Activated naive CD8-positive, alpha-beta T cell treated with anti-CD3 and anti-CD28 coated beads, Interleukin-2, amount 50 U/mL, for 16 hours (primary cell): Measurements from ENCODE around the gene STX16.

Experiments
- DNase-seq: peaks from one replicate; pipeline ENCODE4 v3.0.0-alpha.2; 2020; ENCODE audit warnings: low read depth, low spot score

STX16 gene

GRCh38 chr20:58618351-58619076, 32.6 kb upstream of the STX16 start:
- no peak for DNase-seq

- DNase-seq = no peak
Observed at GRCh38 chr20:58619077-58619863, 31.8 kb upstream of the STX16 start.

- no peak for DNase-seq
Observed at GRCh38 chr20:58619864-58620431, 31.1 kb upstream of the STX16 start.

GRCh38 chr20:58621906-58622548, 29.1 kb upstream of the STX16 start:
- DNase-seq = no peak

- DNase-seq = no peak
Observed at GRCh38 chr20:58622671-58623578, 28.2 kb upstream of the STX16 start.

- no peak for DNase-seq
Observed at GRCh38 chr20:58623579-58624473, 27.3 kb upstream of the STX16 start.

- DNase-seq = no peak
Observed at GRCh38 chr20:58624687-58625086, 26.4 kb upstream of the STX16 start.

- no peak for DNase-seq
Observed at GRCh38 chr20:58625585-58625984, 25.5 kb upstream of the STX16 start.

GRCh38 chr20:58626051-58626450, 25.0 kb upstream of the STX16 start:
- DNase-seq = no peak

- DNase-seq = no peak
Observed at GRCh38 chr20:58627212-58628072, 23.6 kb upstream of the STX16 start.

GRCh38 chr20:58628491-58629214, 22.4 kb upstream of the STX16 start:
- DNase-seq = no peak

GRCh38 chr20:58629215-58629580, 21.9 kb upstream of the STX16 start:
- no peak for DNase-seq

- no peak for DNase-seq
Observed at GRCh38 chr20:58630063-58630462, 21.0 kb upstream of the STX16 start.

GRCh38 chr20:58633161-58634053, 17.7 kb upstream of the STX16 start:
- DNase-seq = no peak

- DNase-seq = no peak
Observed at GRCh38 chr20:58634059-58634458, 17.0 kb upstream of the STX16 start.

- peak; percentile 40 for DNase-seq
Observed at GRCh38 chr20:58634521-58635278, 16.4 kb upstream of the STX16 start.

- DNase-seq = no peak
Observed at GRCh38 chr20:58635279-58635665, 15.8 kb upstream of the STX16 start.
